HG03439 (cell line): ENCODE measurements around the gene CPEB3.

Source experiments
- ATAC-seq: cut with Tn5 transposase; IDR thresholded peaks from one replicate; pipeline ENCODE4 v1.9.1; 2021; ENCODE audit warnings: mild to moderate bottlenecking, moderate library complexity; ENCODE audit not compliant: unreplicated experiment

The CPEB3 gene

GRCh38 chr10:92110039-92110794, 180.7 kb downstream of the CPEB3 start:
- no peak for ATAC-seq

GRCh38 chr10:92108747-92109146, 182.1 kb downstream of the CPEB3 start:
- ATAC-seq, result no peak

- no peak for ATAC-seq
Observed at GRCh38 chr10:92108120-92108519, 182.8 kb downstream of the CPEB3 start.

DNA sequence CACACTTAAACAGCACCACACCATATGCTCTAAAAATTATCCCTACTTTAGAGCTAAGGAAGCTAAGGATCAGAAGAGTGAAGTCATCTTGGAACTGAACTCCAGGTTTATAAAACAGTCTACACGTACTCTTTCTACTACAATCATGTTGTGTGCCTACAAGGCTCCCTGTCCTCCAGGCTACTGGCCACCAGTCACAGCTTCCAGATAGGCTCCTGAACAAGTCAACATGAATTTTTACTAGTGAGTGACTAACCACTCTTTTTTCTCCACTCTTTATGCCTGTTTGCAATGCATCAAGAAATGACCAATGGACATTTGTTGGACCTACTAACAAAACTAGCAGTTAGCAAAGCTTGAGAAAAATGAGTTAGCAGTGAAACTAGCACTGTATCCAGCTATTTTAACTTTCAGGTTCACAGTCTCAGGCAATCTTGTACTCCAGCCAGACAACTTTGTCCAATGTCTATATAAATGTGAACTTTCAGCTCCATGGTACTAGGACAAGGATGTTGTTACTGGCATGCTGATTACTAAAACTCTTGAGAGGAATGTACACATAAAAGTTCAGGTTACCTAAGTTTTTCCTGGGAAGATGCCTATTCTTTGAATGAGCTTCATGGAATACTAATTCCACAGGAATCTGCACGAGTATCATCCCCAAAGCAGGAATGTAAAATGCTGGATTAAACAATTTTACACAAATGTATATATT, 187.3 kb downstream of the CPEB3 start:
- no peak for ATAC-seq

DNA sequence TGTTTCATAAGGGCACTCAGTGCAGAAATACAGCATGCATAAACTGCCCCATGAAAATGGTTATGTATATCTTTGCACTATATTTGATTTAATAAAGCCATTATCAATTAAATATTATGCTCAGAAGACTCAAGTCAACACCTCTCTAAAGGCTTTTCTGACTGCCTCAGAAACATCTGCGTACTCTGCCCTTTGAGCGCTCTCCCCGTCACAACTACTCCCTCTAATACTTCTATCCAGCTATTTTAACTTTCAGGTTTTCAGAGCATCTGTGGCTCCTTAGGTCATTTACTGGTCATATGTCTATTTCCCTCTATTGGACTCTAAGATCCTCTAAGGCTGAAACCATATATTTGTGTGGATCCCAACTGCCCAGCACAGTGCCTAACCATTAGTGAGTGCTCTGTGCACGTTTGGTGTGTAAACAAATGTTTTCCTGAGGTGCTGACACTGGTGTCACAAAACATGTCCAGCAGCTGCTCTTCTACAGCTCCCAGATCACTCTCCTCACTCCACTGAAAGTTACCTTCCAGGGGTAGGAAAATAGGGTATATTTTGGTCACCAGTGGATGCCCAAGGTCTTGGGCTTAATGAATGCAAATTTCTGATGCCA, 188.2 kb downstream of the CPEB3 start:
- ATAC-seq, result no peak

GRCh38 chr10:92094960-92095359, 195.9 kb downstream of the CPEB3 start:
- ATAC-seq, result no peak

DNA sequence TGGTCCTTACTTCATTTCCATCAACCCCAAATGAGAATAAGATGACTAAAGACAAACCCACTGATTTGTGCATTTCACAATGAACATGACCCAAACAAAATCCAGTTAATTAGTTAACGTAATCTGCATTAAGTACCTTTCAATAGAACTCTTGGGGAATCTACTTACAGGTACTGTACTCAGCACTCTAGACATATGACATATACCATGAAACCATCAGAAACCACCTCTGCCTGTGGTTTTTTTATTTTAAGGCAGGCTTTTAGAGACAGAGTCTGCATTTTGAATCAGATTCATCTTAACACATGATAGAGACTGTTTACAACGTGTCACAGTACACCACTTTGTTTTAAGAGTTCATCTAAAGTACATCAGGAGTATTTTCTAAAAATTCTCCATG, 198.9 kb downstream of the CPEB3 start:
- peak; percentile 38 for ATAC-seq

GRCh38 chr10:92087750-92088395, 203.0 kb downstream of the CPEB3 start:
- ATAC-seq, result peak; percentile 86

- no peak for ATAC-seq
Observed at GRCh38 chr10:92082583-92083280, 208.1 kb downstream of the CPEB3 start.

DNA sequence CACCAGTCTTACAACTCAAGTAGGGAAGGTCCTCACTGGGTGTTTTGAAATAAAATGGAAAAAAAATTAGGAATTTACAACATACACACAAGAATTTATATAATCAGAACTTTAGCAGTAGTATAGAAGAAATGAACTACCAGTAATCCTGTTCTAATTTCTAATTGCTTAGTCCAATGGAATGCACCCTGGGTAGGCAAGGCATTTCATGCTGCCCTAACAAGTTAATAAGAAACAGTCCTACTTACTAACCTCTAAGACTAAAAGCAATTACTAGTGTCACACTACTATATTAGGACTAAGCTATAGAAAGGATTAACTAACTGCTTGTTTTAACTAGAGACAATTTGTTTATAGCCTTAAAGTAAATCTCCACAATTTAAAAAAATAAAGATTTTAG, 209.2 kb downstream of the CPEB3 start:
- ATAC-seq, result no peak

GRCh38 chr10:92080244-92080643, 210.6 kb downstream of the CPEB3 start:
- no peak for ATAC-seq

DNA sequence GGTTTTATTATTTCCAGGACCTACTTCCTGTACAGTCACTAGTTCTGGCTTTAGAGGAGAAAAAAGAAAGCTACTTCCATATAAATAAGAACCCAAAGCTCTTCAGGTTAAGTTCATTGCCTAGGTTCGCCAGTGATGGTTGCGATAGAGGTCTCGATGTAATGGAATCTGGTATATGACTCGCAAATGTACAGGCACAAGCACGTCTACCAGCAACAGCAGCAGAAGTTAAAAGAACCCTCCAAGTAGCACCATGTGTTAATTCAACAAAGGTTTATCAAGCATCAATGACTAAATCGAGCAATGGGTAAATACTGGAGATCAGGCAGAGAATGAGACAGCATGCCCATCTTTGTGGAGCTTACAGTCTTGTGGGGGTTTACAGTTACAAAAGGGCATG, 211.9 kb downstream of the CPEB3 start:
- ATAC-seq, result no peak

GRCh38 chr10:92076722-92077121, 214.2 kb downstream of the CPEB3 start:
- no peak for ATAC-seq

GRCh38 chr10:92075829-92076228, 215.0 kb downstream of the CPEB3 start:
- ATAC-seq, result no peak

DNA sequence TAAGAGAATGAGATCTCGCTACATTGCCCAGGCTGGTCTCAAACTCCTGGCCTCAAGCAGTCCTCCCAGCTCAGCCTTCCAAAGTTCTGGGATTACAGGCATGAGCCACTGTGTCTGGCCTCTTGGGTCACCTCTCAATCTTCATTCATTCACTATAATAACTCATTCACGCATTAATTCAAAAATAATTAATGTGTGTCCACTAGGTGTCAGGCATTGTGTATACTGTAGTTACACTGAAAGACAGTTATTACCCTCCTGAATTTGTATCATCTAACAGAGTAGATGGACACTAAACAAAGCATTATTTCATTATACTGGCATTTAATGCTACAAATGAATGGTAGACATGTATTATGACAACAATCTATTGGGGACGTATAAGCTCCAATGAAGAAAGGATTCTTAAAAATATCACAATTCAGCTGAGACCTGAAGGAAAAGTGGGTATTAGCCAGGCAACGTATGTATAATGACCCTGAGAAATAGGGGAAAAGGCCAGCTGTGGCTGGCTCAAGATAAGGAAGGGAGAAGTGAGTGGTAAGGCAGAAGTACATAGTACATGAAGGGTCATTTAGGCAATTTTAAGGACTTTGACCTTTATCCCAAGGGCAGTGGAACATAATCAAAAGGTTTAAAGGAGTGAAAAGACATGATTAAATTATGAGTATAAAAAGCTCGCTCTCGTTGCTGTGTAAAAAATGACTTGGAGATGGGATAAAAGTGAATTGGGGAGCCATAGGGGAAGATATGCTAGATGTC, 216.6 kb downstream of the CPEB3 start:
- no peak for ATAC-seq

DNA sequence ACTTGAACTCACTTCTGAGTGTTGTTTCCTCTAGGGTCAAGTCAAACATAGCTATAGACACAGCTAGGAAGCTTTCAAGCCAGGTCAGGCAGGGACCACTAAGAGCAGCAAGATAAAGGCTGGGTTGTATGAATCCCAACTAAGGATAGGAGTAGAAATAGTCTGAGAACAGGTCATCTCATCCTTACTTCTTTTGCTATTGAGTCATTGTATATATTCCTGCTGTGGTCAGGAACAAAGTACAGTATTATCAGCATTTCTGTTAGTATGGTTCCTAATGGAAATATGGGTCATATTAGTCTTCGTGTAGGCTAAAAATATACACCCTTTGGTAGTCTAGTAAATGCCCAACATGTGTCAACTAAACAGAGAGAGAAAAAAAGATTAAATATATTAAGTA, 222.0 kb downstream of the CPEB3 start:
- ATAC-seq, result no peak

DNA sequence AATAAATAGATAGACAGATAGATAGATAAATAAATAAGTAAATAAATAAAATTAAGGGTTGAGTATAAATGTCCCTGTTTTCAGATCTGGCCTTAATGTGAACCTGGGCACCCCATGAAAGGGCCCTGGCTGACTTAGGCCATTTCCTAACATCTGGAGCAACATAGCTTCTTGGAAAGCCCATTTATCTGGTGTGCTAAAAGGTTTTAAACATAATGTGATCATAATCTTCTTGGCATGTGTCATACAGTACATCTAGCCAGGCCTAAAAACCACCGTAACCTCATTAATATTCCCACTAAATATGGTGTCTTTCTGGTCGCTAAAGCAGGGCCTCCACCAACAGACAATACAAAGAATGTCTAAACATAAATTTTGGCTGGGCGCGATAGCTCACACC, 224.5 kb downstream of the CPEB3 start:
- no peak for ATAC-seq

GRCh38 chr10:92064506-92064905, 226.4 kb downstream of the CPEB3 start:
- no peak for ATAC-seq

DNA sequence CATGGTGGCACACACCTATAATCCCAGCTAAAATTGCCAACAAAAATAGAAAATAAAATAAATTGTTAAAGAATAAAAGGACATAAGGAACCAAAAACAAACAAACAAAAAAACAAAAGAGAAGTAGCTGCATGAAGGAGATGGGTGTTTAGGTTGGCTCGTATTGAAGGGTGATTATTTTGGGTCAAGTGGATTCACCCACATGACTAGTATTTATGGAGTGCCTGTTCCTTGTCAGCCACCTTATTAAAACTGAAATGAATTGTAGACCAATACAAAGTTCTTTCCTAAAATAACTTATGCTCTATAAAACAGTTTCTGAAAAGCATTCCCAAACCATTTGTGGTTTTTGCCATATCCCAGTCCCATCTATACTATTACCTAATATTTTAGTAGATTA, 228.6 kb downstream of the CPEB3 start:
- ATAC-seq, result no peak

DNA sequence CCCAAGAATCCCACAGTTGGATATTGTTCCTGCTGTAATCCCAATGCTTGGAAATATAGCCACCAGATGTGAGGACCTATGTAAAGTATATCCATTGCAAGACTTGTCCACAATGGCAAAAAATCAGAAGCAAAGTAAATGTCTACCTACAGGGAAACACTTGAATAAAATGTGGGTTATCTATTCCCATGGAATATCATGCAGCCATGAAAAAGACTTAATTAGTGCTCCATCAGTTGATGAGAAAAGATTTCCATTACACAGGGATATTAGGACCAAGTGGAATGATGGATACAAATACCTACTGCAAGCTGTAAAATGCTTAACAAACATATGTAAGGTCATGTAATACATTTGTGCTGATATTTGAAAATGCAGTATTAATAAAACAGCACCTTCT, 236.1 kb downstream of the CPEB3 start:
- ATAC-seq, result no peak
